Measurements from ENCODE around the gene SUDS3. TPM values are rescaled to one million over a fixed set of nuclear protein-coding genes. Genes with fewer than 3 reads are reported as not detected.
A peak's percentile ranks its signal among the peaks of the same experiment; 100 is the strongest.

SUDS3 gene
- total and polyA plus RNA-seq, 10 of the 15 experiments (the other 5 are each of a cell fraction or from before 2014, with no cell fraction given) = 5.2 to 42.8 (median 21.7) TPM

GRCh38 chr12:118377884-118378470 is 1.6 kb downstream of the SUDS3 start (continued):
- TF ChIP-seq, protein P1, sequence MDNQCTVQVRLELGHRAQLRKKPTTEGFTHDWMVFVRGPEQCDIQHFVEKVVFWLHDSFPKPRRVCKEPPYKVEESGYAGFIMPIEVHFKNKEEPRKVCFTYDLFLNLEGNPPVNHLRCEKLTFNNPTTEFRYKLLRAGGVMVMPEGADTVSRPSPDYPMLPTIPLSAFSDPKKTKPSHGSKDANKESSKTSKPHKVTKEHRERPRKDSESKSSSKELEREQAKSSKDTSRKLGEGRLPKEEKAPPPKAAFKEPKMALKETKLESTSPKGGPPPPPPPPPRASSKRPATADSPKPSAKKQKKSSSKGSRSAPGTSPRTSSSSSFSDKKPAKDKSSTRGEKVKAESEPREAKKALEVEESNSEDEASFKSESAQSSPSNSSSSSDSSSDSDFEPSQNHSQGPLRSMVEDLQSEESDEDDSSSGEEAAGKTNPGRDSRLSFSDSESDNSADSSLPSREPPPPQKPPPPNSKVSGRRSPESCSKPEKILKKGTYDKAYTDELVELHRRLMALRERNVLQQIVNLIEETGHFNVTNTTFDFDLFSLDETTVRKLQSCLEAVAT (IDR thresholded peaks at IDR 0.05) = no peak
- no peak for TF ChIP-seq POLR2A (IDR thresholded peaks at IDR 0.05; ENCODE audit: low read depth, low read length)
- TF ChIP-seq, protein P2, sequence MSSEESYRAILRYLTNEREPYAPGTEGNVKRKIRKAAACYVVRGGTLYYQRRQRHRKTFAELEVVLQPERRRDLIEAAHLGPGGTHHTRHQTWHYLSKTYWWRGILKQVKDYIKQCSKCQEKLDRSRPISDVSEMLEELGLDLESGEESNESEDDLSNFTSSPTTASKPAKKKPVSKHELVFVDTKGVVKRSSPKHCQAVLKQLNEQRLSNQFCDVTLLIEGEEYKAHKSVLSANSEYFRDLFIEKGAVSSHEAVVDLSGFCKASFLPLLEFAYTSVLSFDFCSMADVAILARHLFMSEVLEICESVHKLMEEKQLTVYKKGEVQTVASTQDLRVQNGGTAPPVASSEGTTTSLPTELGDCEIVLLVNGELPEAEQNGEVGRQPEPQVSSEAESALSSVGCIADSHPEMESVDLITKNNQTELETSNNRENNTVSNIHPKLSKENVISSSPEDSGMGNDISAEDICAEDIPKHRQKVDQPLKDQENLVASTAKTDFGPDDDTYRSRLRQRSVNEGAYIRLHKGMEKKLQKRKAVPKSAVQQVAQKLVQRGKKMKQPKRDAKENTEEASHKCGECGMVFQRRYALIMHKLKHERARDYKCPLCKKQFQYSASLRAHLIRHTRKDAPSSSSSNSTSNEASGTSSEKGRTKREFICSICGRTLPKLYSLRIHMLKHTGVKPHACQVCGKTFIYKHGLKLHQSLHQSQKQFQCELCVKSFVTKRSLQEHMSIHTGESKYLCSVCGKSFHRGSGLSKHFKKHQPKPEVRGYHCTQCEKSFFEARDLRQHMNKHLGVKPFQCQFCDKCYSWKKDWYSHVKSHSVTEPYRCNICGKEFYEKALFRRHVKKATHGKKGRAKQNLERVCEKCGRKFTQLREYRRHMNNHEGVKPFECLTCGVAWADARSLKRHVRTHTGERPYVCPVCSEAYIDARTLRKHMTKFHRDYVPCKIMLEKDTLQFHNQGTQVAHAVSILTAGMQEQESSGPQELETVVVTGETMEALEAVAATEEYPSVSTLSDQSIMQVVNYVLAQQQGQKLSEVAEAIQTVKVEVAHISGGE (CRISPR knock-in tag; IDR thresholded peaks at IDR 0.05) = no peak
- TF ChIP-seq, protein P3, sequence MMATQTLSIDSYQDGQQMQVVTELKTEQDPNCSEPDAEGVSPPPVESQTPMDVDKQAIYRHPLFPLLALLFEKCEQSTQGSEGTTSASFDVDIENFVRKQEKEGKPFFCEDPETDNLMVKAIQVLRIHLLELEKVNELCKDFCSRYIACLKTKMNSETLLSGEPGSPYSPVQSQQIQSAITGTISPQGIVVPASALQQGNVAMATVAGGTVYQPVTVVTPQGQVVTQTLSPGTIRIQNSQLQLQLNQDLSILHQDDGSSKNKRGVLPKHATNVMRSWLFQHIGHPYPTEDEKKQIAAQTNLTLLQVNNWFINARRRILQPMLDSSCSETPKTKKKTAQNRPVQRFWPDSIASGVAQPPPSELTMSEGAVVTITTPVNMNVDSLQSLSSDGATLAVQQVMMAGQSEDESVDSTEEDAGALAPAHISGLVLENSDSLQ (IDR thresholded peaks at IDR 0.05) = no peak
- no peak for TF ChIP-seq MEF2A (IDR thresholded peaks at IDR 0.05; ENCODE audit: insufficient read depth, low read depth, low read length)
- TF ChIP-seq YY1 (IDR thresholded peaks at IDR 0.05; ENCODE audit: low read depth, low read length) = 0 out of 2 replicates have a peak, but pooled peaks have one; percentile 28
- TF ChIP-seq GATAD2B (conservative IDR thresholded peaks at IDR 0.05; ENCODE audit: low read depth) = no peak
- TF ChIP-seq, protein P4, sequence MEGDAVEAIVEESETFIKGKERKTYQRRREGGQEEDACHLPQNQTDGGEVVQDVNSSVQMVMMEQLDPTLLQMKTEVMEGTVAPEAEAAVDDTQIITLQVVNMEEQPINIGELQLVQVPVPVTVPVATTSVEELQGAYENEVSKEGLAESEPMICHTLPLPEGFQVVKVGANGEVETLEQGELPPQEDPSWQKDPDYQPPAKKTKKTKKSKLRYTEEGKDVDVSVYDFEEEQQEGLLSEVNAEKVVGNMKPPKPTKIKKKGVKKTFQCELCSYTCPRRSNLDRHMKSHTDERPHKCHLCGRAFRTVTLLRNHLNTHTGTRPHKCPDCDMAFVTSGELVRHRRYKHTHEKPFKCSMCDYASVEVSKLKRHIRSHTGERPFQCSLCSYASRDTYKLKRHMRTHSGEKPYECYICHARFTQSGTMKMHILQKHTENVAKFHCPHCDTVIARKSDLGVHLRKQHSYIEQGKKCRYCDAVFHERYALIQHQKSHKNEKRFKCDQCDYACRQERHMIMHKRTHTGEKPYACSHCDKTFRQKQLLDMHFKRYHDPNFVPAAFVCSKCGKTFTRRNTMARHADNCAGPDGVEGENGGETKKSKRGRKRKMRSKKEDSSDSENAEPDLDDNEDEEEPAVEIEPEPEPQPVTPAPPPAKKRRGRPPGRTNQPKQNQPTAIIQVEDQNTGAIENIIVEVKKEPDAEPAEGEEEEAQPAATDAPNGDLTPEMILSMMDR (IDR thresholded peaks at IDR 0.05 in 2 of 3, conservative IDR thresholded peaks at IDR 0.05 in 1 of 3; ENCODE audit: control insufficient read depth in 2 of 3, extremely low read depth in 1 of 3, insufficient read depth in 1 of 3, low read depth in 3 of 3, low read length in 3 of 3) = peak; percentile 79 to 90 (median 79)
- TF ChIP-seq CREB1 (IDR thresholded peaks at IDR 0.05; ENCODE audit: low read depth) = 0 out of 2 replicates have a peak, but pooled peaks have one; percentile 45
- TF ChIP-seq POLR2AphosphoS2 (IDR thresholded peaks at IDR 0.05; ENCODE audit: low read depth, low read length) = no peak
- TF ChIP-seq ATF7 (IDR thresholded peaks at IDR 0.05; ENCODE audit: low read depth) = no peak
- TF ChIP-seq SP1 (IDR thresholded peaks at IDR 0.05; ENCODE audit: low read depth, low read length) = no peak
- no peak for TF ChIP-seq SRF (IDR thresholded peaks at IDR 0.05; ENCODE audit: low read depth in 2 of 2, low read length in 2 of 2)
- TF ChIP-seq ZNF384 (IDR thresholded peaks at IDR 0.05; ENCODE audit: borderline replicate concordance, low read depth, low read length) = peak; percentile 92
- 0 out of 3 replicates have a peak, but pooled peaks have one; percentile 25 for TF ChIP-seq POU2F2 (IDR thresholded peaks at IDR 0.05; ENCODE audit: borderline replicate concordance, low read depth, low read length)
- no peak for TF ChIP-seq HDAC6 (IDR thresholded peaks at IDR 0.05; ENCODE audit: unreplicated experiment)
- no peak for TF ChIP-seq CREM (IDR thresholded peaks at IDR 0.05; ENCODE audit: low read depth)
- TF ChIP-seq RAD51 (IDR thresholded peaks at IDR 0.05) = no peak
- TF ChIP-seq PML (IDR thresholded peaks at IDR 0.05; ENCODE audit: low read length) = no peak
- TF ChIP-seq CHD4 (IDR thresholded peaks at IDR 0.05) = no peak
- TF ChIP-seq HCFC1 (IDR thresholded peaks at IDR 0.05; ENCODE audit: low read length) = no peak
- no peak for TF ChIP-seq PBX3 (IDR thresholded peaks at IDR 0.05; ENCODE audit: insufficient replicate concordance, low read depth, low read length)
- no peak for TF ChIP-seq NRF1 (conservative IDR thresholded peaks at IDR 0.05; ENCODE audit: low read depth, low read length)
